SU-DHL-6 (cell line): ENCODE results near the gene FURIN.

Experiments
- EZH2phosphoT487 ChIP-seq: fragments of 200-600 bp; sonication (generic), shearing (Covaris generic); conservative IDR thresholded peaks from 2 replicates; pipeline ENCODE4 v1.6.1; 2018; ENCODE audit warnings: mild to moderate bottlenecking, antibody characterized with exemption, low read length, moderate library complexity, mixed read lengths
- TF ChIP-seq, protein P1 (sequence below): fragments of 200-600 bp; sonication (generic); IDR thresholded peaks from one replicate; pipeline ENCODE4 v1.5.1; 2017; ENCODE audit warnings: antibody characterized with exemption, mild to moderate bottlenecking, low read length, moderate library complexity; ENCODE audit not compliant: insufficient read depth, poor library complexity, severe bottlenecking

DNA sequence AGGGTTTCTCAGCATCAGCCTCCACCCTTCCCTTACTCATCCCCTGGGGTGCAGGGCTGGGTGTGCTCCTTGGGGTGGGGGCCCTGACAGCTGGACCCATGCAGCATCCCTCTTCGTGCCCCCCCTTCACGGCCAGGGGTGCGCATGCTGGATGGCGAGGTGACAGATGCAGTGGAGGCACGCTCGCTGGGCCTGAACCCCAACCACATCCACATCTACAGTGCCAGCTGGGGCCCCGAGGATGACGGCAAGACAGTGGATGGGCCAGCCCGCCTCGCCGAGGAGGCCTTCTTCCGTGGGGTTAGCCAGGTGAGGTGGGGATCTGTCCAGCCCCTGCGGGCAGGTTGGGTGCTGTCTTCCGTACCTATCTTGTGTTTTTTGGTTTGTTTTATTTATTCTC is 9.6 kb downstream of the FURIN start:
- TF ChIP-seq EZH2phosphoT487 = no peak
- TF ChIP-seq, protein P1, sequence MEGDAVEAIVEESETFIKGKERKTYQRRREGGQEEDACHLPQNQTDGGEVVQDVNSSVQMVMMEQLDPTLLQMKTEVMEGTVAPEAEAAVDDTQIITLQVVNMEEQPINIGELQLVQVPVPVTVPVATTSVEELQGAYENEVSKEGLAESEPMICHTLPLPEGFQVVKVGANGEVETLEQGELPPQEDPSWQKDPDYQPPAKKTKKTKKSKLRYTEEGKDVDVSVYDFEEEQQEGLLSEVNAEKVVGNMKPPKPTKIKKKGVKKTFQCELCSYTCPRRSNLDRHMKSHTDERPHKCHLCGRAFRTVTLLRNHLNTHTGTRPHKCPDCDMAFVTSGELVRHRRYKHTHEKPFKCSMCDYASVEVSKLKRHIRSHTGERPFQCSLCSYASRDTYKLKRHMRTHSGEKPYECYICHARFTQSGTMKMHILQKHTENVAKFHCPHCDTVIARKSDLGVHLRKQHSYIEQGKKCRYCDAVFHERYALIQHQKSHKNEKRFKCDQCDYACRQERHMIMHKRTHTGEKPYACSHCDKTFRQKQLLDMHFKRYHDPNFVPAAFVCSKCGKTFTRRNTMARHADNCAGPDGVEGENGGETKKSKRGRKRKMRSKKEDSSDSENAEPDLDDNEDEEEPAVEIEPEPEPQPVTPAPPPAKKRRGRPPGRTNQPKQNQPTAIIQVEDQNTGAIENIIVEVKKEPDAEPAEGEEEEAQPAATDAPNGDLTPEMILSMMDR = no peak
